Tibial nerve (tissue), 4 donors: ENCODE measurements around the gene PIM2. TPM values are rescaled to one million over a fixed set of nuclear protein-coding genes. Genes with fewer than 3 reads are reported as not detected.

Experiments
- DNase-seq, 2 donors: peaks; one replicate each; pipeline ENCODE4 v3.0.0-alpha.2; 2019; ENCODE audit warnings: low spot score in 2 of 2
- H3K27ac ChIP-seq, 4 donors: fragments of 200-600 bp; sonication (generic) in 3 of 4; one replicate each; pipeline ENCODE4 v1.5.1; 2017 to 2019; ENCODE audit warnings: mild to moderate bottlenecking in 1 of 4
- H3K27me3 ChIP-seq, 2 donors: fragments of 200-600 bp; sonication (generic) in 1 of 2; one replicate each; pipeline versions ENCODE4 v1.5.1 to v1.6.0; 2017 to 2019
- H3K36me3 ChIP-seq, 3 donors: fragments of 200-600 bp; sonication (generic); one replicate each; pipeline ENCODE4 v1.5.1; 2018 to 2019
- H3K4me1 ChIP-seq, 4 donors: fragments of 200-600 bp; sonication (generic) in 3 of 4; one replicate each; pipeline ENCODE4 v1.5.1; 2017 to 2019
- H3K4me3 ChIP-seq, 4 donors: fragments of 200-600 bp; sonication (generic) in 3 of 4; one replicate each; pipeline ENCODE4 v1.5.1; 2017 to 2019; ENCODE audit warnings: mild to moderate bottlenecking in 1 of 4, moderate library complexity in 1 of 4
- H3K9me3 ChIP-seq, 4 donors: fragments of 200-600 bp; sonication (generic) in 3 of 4; one replicate each; pipeline ENCODE4 v1.5.1; 2017 to 2019
- CTCF ChIP-seq, 5 experiments: fragments of 200-600 bp in 3 of 5; fragments of 450-650 bp in 2 of 5; sonication (generic) in 3 of 5; IDR thresholded peaks; one replicate each; pipeline ENCODE4 v1.5.1; 2016 to 2019; ENCODE audit warnings: antibody characterized with exemption in 5 of 5, mild to moderate bottlenecking in 3 of 5, moderate library complexity in 2 of 5
- EP300 ChIP-seq, 2 donors: sonication (generic); formaldehyde crosslinking; IDR thresholded peaks; one replicate each; pipeline ENCODE4 v1.6.1; 2017; ENCODE audit warnings: antibody characterized with exemption in 2 of 2, mild to moderate bottlenecking in 1 of 2
- POLR2A ChIP-seq, 2 donors: fragments of 450-650 bp; IDR thresholded peaks; one replicate each; pipeline ENCODE4 v1.6.1; 2017; ENCODE audit warnings: antibody characterized with exemption in 2 of 2, mild to moderate bottlenecking in 2 of 2, moderate library complexity in 2 of 2
- WGBS, 2 donors: methylation state at CpG; one replicate each; pipeline ENCODE4 v1.1.5; 2018; 5-methylcytosine and 5-hydroxymethylcytosine counted together
- total RNA-seq, 4 donors: library from RNA; depleted of rRNA; stranded (reverse); fragments of >200 nt; gene quantifications; one replicate each; pipeline ENCODE4 v1.1.0, GENCODE V29; 2016

PIM2 gene
- total RNA-seq, 4 donors from 2014 or later = 4.9 to 8.4 (median 6.8) TPM

GRCh38 chrX:48936429-48937053 is 17.7 kb upstream of the PIM2 start:
- Histone ChIP-seq H3K4me1 (peaks cover 0 to 28% (median 6%) of the 10 kb centered on the region in 4 donors), H3K27ac (peak overlapping the region in 2 of 4 donors; percentile 37 to 62), H3K4me3 (no peak overlapping the region), H3K9me3 (no peaks in the 10 kb centered on the region), H3K36me3 (peaks cover 0 to 33% (median 0%) of the 10 kb centered on the region in 3 donors), H3K27me3 (no peaks in the 10 kb centered on the region)
- WGBS, 2 donors = 86 to 87% methylated on average over 4 to 8 of the region's 8 CpGs
- no peak for TF ChIP-seq EP300 (IDR thresholded peaks at IDR 0.05)
- TF ChIP-seq CTCF (IDR thresholded peaks at IDR 0.05) = no peak
- no peak for TF ChIP-seq POLR2A (IDR thresholded peaks at IDR 0.05)
- DNase-seq = no peak

DNA sequence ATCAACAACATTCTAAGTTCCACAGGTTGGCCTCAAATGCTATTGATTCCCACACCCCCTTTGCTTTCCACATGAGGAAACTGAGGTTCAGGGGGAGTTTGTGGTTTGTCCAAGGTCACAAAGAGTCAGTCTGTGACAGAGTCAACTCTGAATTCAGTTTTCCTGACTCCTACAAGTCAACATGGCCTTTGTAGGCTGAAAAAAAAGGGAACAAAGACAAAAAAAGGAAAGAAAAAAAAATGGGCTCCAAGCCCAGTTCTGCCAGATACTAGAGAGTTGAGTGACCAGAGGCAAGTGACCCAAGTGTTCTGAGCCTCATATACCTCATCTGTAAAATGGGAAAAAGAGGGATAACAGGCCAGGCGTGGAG is 16.5 kb upstream of the PIM2 start:
- no peak for TF ChIP-seq EP300 (IDR thresholded peaks at IDR 0.05)
- TF ChIP-seq CTCF (IDR thresholded peaks at IDR 0.05) = no peak
- TF ChIP-seq POLR2A (IDR thresholded peaks at IDR 0.05) = no peak
- H3K4me3 ChIP-seq = no peak overlapping the region
- H3K27me3 ChIP-seq = no peaks in the 10 kb centered on the region
- WGBS, 2 donors = 60 to 95% methylated on average over 1 of the region's 1 CpG
- no peaks in the 10 kb centered on the region for H3K9me3 ChIP-seq
- H3K27ac ChIP-seq = no peak overlapping the region
- no peak for DNase-seq
- H3K4me1 ChIP-seq = peaks cover 0 to 20% (median 2%) of the 10 kb centered on the region in 4 donors
- peaks cover 0 to 36% (median 0%) of the 10 kb centered on the region in 3 donors for H3K36me3 ChIP-seq

- H3K27ac ChIP-seq = no peak overlapping the region
- 74 to 86% methylated on average over 5 to 7 of the region's 7 CpGs for WGBS, 2 donors
- no peak overlapping the region for H3K4me3 ChIP-seq
- DNase-seq = no peak
- TF ChIP-seq POLR2A (IDR thresholded peaks at IDR 0.05) (no peak), CTCF (IDR thresholded peaks at IDR 0.05) (no peak), EP300 (IDR thresholded peaks at IDR 0.05) (no peak)
- H3K9me3 ChIP-seq = no peaks in the 10 kb centered on the region
- peaks cover 0 to 40% (median 0%) of the 10 kb centered on the region in 3 donors for H3K36me3 ChIP-seq
- H3K27me3 ChIP-seq = no peaks in the 10 kb centered on the region
- H3K4me1 ChIP-seq = peaks cover 0 to 16% (median 0%) of the 10 kb centered on the region in 4 donors
Observed at GRCh38 chrX:48934581-48935300, 15.9 kb upstream of the PIM2 start.

GRCh38 chrX:48933757-48934156 is 14.9 kb upstream of the PIM2 start:
- Histone ChIP-seq H3K4me1 (peaks cover 0 to 15% (median 0%) of the 10 kb centered on the region in 4 donors), H3K9me3 (no peaks in the 10 kb centered on the region), H3K27me3 (no peaks in the 10 kb centered on the region), H3K36me3 (peaks cover 0 to 45% (median 0%) of the 10 kb centered on the region in 3 donors), H3K4me3 (no peak overlapping the region), H3K27ac (no peak overlapping the region)
- TF ChIP-seq EP300 (IDR thresholded peaks at IDR 0.05) = no peak
- 91 to 92% methylated on average over 2 of the region's 2 CpGs for WGBS, 2 donors
- DNase-seq = no peak

DNA sequence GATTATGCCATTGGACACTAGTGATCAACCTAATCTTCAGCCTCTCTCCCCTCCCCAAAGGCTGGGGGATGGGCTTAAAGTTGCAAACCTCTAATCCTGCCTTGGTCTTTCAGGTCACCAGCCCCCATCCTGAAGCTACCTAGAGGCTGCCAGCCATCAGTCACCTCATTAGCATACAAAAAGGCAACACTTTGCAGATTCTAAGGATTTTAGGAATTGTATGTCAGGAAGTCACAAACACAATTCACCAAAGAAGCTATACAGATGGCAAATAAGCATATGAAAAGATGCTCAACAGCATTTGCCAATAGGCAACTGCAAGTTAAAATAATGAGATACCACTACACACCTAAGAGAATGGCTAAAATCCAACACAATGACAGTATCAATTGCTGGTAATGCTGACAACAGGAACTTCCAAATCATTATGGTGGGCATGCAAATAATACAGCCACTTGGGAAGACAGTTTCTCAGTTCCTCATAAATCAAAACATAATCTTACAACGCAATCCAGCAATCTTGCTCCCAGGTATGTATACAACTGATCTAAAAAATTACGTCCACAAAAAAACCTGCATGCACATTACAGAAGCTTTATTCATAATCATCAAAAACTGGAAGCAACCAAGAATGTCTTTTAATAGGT is 9.0 kb upstream of the PIM2 start:
- TF ChIP-seq EP300 (IDR thresholded peaks at IDR 0.05) = no peak
- no peak for TF ChIP-seq POLR2A (IDR thresholded peaks at IDR 0.05)
- no peak for TF ChIP-seq CTCF (IDR thresholded peaks at IDR 0.05)
- 63 to 75% methylated on average over 2 of the region's 2 CpGs for WGBS, 2 donors
- Histone ChIP-seq H3K27ac (no peak overlapping the region), H3K27me3 (no peaks in the 10 kb centered on the region), H3K9me3 (no peaks in the 10 kb centered on the region), H3K4me3 (no peak overlapping the region), H3K36me3 (peaks cover 0 to 47% (median 0%) of the 10 kb centered on the region in 3 donors), H3K4me1 (no peaks in the 10 kb centered on the region)
- DNase-seq = no peak
